RCC 7860 (cell line): ENCODE results near the gene OPCML.
A peak's percentile ranks its signal among the peaks of the same experiment; 100 is the strongest.

ENCODE experiments used
- DNase-seq: peaks from one replicate; pipeline ENCODE4 v3.0.0-alpha.2; 2015; ENCODE audit warnings: low spot score
- FAIRE-seq: peaks from 2 replicates; lab custom pipeline; 2012; peaks lifted over from hg19 to GRCh38; lab: Jason Lieb, UNC

OPCML gene

GRCh38 chr11:132913886-132914285 is 618.4 kb downstream of the OPCML start:
- DNase-seq: no peak
- no peak for FAIRE-seq

GRCh38 chr11:132913295-132913694 is 619.0 kb downstream of the OPCML start:
- FAIRE-seq (no peak), DNase-seq (no peak)

GRCh38 chr11:132911186-132911585 is 621.1 kb downstream of the OPCML start:
- DNase-seq: peak; percentile 77

GRCh38 chr11:132910011-132910760 is 622.1 kb downstream of the OPCML start:
- FAIRE-seq: no peak

More at GRCh38 chr11:132911186-132911585, 621.1 kb downstream of the OPCML start:
- FAIRE-seq: peak; percentile 84

DNA sequence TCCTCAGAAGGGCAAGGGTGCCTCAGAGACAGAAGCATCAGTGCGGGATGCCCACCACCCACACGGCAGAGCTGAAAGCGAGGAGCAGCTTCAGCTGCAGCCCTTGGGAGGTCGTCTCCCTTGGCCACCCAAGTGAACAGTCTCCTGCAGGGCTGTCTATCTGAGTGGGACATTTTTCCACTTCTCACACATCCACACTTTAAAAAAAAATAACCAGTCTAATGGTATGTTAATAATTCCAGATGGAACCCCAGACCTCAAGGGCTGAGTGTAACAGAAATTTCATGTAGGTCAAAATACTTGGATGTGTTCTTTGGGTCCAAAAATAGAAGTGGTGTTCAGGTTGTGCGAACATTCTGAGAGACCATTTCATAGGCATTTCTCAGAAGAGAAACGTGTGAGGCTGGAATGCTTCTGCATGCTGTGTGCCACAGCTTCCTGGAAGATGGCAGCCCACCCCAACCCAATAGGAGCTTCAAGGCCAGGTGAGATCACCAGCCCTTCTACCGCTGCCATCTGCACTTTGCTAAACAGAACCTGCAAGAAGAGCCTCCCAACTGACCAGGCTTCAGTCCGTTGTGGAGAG is 623.2 kb downstream of the OPCML start:
- DNase-seq (peak; percentile 11), FAIRE-seq (peak; percentile 45)

More at GRCh38 chr11:132910011-132910760, 622.1 kb downstream of the OPCML start:
- no peak for DNase-seq

DNA sequence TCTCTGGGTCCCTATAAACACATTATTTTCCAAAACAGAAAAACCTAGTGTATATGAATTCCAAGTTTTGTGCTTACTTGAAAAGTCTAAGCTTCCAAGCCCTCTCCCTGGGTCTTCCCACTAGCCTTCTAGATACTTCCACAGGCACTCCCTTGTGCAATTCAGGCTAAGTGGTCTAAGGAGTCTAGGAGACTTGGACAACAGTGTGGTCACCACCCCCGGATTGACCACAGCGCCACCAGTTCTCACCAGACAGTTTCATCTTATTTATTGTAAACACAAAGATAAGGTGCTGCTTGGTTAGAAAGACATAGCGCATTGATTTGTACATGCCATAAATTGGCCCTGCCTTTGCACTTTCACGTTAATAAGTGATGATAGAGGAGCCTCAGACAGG is 623.9 kb downstream of the OPCML start:
- no peak for FAIRE-seq
- DNase-seq: no peak

GRCh38 chr11:132907651-132908413 is 624.5 kb downstream of the OPCML start:
- FAIRE-seq: peak; percentile 82

GRCh38 chr11:132904607-132905006 is 627.7 kb downstream of the OPCML start:
- DNase-seq (no peak), FAIRE-seq (no peak)

More at GRCh38 chr11:132907651-132908413, 624.5 kb downstream of the OPCML start:
- peak; percentile 45 for DNase-seq

DNA sequence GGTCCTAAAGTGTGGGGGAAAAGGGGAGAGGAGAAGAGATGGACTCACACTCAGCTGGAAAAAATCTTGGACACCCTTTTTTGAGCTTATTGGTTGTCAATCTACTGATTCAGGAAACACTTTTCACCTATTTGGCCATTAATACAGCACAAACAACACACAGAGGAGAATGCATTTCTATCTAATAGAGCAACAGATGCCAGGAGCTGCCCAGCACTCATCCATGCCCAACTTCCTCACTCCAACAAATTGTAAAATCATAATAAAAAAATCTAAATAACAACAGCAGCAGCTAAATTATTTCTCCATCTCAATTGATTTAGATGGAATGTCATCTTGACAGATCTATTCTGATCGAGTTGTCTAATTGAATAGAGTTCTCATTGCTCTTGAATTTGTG is 628.2 kb downstream of the OPCML start:
- no peak for DNase-seq

DNA sequence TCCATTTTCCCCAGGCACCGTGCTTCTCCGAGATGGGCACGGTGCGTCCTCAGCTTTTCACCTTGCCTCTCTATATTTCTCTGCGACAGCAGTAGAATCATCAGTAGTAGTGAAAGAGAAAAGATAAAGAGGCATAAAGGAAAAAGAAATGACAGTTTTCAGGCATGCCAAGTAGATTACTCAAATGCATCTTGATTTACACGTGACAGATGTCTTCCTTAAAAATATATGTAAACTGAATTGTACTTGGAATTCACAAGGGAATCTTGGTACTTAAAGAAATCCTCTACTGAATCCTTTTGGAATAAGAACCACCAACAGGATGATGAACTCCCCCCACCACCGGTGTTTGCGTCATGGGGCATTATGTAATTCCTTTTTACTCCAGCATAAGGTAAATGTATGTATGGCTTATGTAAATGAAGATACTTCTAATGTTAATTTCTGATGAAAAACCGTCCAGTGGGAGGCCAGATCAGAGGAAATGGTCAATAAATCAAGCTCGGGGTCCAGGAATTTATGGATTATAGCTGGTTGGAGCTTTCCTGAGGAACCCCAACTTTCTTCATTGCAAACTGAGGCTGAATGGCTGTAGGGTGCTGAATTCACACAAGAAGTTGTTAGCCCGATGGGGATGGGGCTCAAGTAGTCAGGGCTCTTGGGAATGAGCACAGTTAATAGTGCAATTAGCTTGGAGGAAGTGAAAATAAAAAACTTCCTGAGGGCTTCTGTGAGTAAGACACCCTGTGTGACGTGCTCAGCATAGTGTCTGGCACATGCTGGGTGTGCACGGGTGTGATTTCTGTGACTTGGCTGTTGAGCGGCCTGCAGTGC is 630.4 kb downstream of the OPCML start:
- no peak for DNase-seq
- no peak for FAIRE-seq

More for the DNA sequence above, 628.2 kb downstream of the OPCML start:
- FAIRE-seq: no peak

GRCh38 chr11:132898676-132899075 is 633.6 kb downstream of the OPCML start:
- DNase-seq: peak; percentile 45
- no peak for FAIRE-seq

DNA sequence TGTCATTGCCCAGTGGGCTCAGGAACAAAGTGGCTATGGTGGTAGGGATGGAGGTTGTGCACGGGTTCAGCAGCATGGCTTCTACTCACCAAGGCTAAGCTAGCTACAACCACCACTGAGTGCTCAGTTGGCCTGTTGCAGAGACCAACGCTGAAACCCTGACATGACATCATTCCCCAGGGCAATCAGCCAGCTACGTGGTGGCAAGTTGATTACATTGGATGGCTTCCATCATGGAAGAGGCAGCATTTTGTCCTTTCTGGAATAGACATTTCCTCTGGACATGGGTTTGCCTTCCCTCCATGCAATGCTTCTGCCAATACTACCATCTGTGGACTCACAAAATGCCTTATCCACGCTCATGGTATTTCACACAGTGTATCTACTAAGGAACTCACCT is 634.3 kb downstream of the OPCML start:
- no peak for FAIRE-seq
- no peak for DNase-seq

DNA sequence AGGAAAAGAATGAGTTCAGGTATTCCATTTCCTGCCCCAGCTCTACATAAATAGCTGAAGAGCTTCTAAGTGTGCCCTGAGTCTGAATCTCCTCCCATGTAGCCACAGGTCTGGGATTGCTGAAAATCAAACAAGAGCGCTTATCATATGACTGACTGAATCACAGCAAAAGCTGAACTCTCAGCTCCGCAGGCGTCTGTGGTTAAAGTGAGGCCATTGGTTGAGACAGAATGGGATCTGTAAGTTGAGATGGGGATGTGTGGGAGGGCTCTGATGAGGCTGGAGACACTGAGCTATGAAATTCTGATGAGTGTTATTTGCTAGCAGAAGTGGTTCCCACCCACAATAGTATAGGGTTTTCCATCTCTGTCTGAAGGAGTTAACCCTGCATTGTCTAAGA is 637.0 kb downstream of the OPCML start:
- DNase-seq (peak; percentile 76), FAIRE-seq (peak; percentile 55)

DNA sequence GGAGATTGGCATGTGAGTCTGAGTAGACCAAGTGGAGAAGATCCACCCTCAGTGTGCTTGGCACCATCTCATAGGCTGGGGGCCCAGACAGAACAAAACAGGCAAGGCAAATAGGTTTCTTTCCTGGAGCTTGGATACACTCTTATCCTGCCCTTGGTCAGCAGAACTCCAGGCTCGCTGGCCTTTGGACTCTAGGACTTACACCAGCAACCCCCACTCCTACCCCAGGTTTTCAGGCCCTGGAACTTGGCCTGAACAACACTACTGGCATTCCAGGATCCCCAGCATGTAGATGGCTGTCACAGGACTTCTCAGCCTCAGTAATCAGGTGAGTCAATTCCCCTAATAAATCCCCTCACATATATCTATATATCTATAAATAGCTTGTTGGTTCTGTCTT is 637.7 kb downstream of the OPCML start:
- DNase-seq: no peak
- no peak for FAIRE-seq

- FAIRE-seq: no peak
Observed at GRCh38 chr11:132892876-132893275, 639.4 kb downstream of the OPCML start.

DNA sequence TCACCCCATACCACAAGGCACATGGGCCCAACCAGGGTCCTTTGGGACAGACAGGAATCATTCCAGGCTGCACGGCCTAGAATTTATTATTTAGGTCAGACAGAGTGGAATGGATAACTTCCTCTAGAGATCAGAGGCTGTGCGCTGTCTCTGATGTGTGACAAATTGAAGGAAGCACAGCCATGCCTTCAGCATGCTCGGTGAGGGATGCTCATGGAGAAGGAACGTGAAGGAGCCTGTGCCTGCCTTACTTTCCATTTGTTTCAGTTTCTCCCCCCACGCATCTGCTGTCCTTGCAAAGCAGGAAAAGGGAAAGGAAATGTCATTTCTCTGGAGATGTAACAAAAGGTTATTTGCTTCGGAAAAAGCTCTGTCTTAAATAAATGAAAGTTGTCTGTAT is 644.1 kb downstream of the OPCML start:
- DNase-seq (peak; percentile 55), FAIRE-seq (no peak)

More at GRCh38 chr11:132892876-132893275, 639.4 kb downstream of the OPCML start:
- DNase-seq: no peak

GRCh38 chr11:132886335-132886734 is 646.0 kb downstream of the OPCML start:
- peak; percentile 79 for DNase-seq
- peak; percentile 30 for FAIRE-seq

GRCh38 chr11:132883241-132883640 is 649.1 kb downstream of the OPCML start:
- DNase-seq: no peak
- no peak for FAIRE-seq

DNA sequence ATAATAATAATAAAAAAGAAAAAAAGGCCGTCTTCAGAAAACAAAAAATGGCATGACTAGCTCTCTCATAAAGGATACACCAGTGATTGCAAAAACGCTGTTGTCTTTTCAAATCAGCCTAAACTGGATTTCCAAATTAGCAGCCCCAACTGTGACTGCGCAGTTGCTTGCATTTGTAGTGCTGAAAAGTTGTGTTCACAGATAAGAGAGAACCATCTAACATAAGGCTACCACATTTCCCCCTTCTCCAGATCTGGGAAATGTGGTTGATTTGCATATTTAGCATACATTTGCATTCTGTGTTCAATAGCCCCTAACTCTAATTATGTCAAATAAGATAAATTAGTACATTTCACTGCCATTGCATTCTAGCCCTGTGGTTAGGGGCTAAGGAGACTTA is 650.7 kb downstream of the OPCML start:
- DNase-seq: no peak
- no peak for FAIRE-seq

- FAIRE-seq (no peak), DNase-seq (no peak)
Observed at GRCh38 chr11:132878111-132878510, 654.2 kb downstream of the OPCML start.

- FAIRE-seq (no peak), DNase-seq (no peak)
Observed at GRCh38 chr11:132876705-132877104, 655.6 kb downstream of the OPCML start.
